Osteoblast (primary cell): ENCODE results near the gene FZD7. TPM values are rescaled to one million over a fixed set of nuclear protein-coding genes. Genes with fewer than 3 reads are reported as not detected.

Experiments used
- DNase-seq: peaks from one replicate; pipeline ENCODE4 v3.0.0; 2011; ENCODE audit warnings: low spot score, mixed read lengths; ENCODE audit not compliant: insufficient read length; ENCODE audit errors: missing footprints
- H2AFZ ChIP-seq: 2 replicates; pipeline ENCODE4 v1.6.0; 2011; ENCODE audit warnings: mild to moderate bottlenecking, low read length
- H3K27ac ChIP-seq: 2 replicates; pipeline ENCODE4 v1.5.1; 2011; ENCODE audit warnings: mild to moderate bottlenecking, low read depth, low read length, moderate library complexity
- H3K27me3 ChIP-seq: 2 replicates; pipeline ENCODE4 v1.6.0; 2012; ENCODE audit warnings: mild to moderate bottlenecking, control low read depth, inconsistent platforms, low read length, moderate library complexity; ENCODE audit not compliant: insufficient read depth
- H3K36me3 ChIP-seq: 2 replicates; pipeline ENCODE4 v1.5.1; 2011; ENCODE audit warnings: mild to moderate bottlenecking, low read length, control low read depth, moderate library complexity; ENCODE audit not compliant: insufficient read depth
- H3K4me1 ChIP-seq: 2 replicates; pipeline ENCODE4 v1.5.1; 2011; ENCODE audit warnings: mild to moderate bottlenecking, low read length, control low read depth, moderate library complexity; ENCODE audit not compliant: insufficient read depth
- H3K4me2 ChIP-seq: 2 replicates; pipeline ENCODE4 v1.6.0; 2011; ENCODE audit warnings: mild to moderate bottlenecking, low read length; ENCODE audit not compliant: insufficient read depth
- H3K4me3 ChIP-seq: fragments of 200-600 bp; sonication (generic); 3 replicates; pipeline ENCODE4 v1.5.1; 2012; ENCODE audit warnings: mild to moderate bottlenecking, low read length, inconsistent platforms; ENCODE audit not compliant: insufficient read depth
- H3K79me2 ChIP-seq: 2 replicates; pipeline ENCODE4 v1.6.0; 2012; ENCODE audit warnings: mild to moderate bottlenecking, low read length, control low read depth, inconsistent platforms; ENCODE audit not compliant: insufficient read depth
- H3K9me3 ChIP-seq: 2 replicates; pipeline ENCODE4 v1.5.1; 2011; ENCODE audit warnings: low read depth, low read length, control low read depth
- H4K20me1 ChIP-seq: 2 replicates; pipeline ENCODE4 v1.6.0; 2012; ENCODE audit warnings: mild to moderate bottlenecking, low read length, control low read depth; ENCODE audit not compliant: insufficient read depth
- CTCF ChIP-seq: IDR thresholded peaks from 2 replicates; pipeline ENCODE4 v1.5.1; 2011; ENCODE audit warnings: mild to moderate bottlenecking, low read depth, low read length, moderate library complexity; ENCODE audit errors: extremely low read depth
- total RNA-seq: library from RNA; depleted of rRNA; stranded (reverse); fragments of >200 nt; gene quantifications from 2 replicates; pipeline ENCODE4 v1.2.3, GENCODE V29; 2012

Gene FZD7
- total RNA-seq, 1 donor = 73.8 TPM

- no peak for TF ChIP-seq CTCF
- Histone ChIP-seq H3K9me3 (no peaks in the 10 kb centered on the region), H3K79me2 (no peaks in the 10 kb centered on the region), H3K4me1 (no peaks in the 10 kb centered on the region), H3K27ac (no peak overlapping the region), H3K4me2 (no peak overlapping the region), H3K4me3 (no peak overlapping the region), H2AFZ (no peak overlapping the region), H3K36me3 (no peaks in the 10 kb centered on the region), H4K20me1 (no peaks in the 10 kb centered on the region), H3K27me3 (no peaks in the 10 kb centered on the region)
- no peak for DNase-seq
Measured at GRCh38 chr2:201992960-201993359, 40.7 kb upstream of the FZD7 start.

GRCh38 chr2:201994973-201995638 lies 38.5 kb upstream of the FZD7 start:
- Histone ChIP-seq H4K20me1 (no peaks in the 10 kb centered on the region), H3K4me2 (no peak overlapping the region), H3K27ac (no peak overlapping the region), H3K9me3 (no peaks in the 10 kb centered on the region), H2AFZ (no peak overlapping the region), H3K27me3 (no peaks in the 10 kb centered on the region), H3K36me3 (no peaks in the 10 kb centered on the region), H3K4me1 (no peaks in the 10 kb centered on the region), H3K4me3 (no peak overlapping the region), H3K79me2 (no peaks in the 10 kb centered on the region)
- TF ChIP-seq CTCF = no peak
- no peak for DNase-seq

- Histone ChIP-seq H3K4me3 (no peak overlapping the region), H2AFZ (no peak overlapping the region), H3K27me3 (no peaks in the 10 kb centered on the region), H3K9me3 (no peaks in the 10 kb centered on the region), H3K79me2 (no peaks in the 10 kb centered on the region), H4K20me1 (no peaks in the 10 kb centered on the region), H3K27ac (no peak overlapping the region), H3K4me2 (no peak overlapping the region), H3K36me3 (no peaks in the 10 kb centered on the region), H3K4me1 (no peaks in the 10 kb centered on the region)
- no peak for DNase-seq
- no peak for TF ChIP-seq CTCF
Measured at GRCh38 chr2:201996006-201996405, 37.6 kb upstream of the FZD7 start.

GRCh38 chr2:201996679-201997314 lies 36.9 kb upstream of the FZD7 start:
- Histone ChIP-seq H4K20me1 (no peaks in the 10 kb centered on the region), H3K9me3 (no peaks in the 10 kb centered on the region), H3K4me1 (no peaks in the 10 kb centered on the region), H3K4me3 (no peak overlapping the region), H3K79me2 (no peaks in the 10 kb centered on the region), H3K4me2 (no peak overlapping the region), H3K36me3 (no peaks in the 10 kb centered on the region), H3K27me3 (no peaks in the 10 kb centered on the region), H2AFZ (no peak overlapping the region), H3K27ac (no peak overlapping the region)
- no peak for TF ChIP-seq CTCF
- DNase-seq = no peak
